Mesendoderm (in vitro differentiated cells): ENCODE data around the gene TSPAN11.
A peak's percentile ranks its signal among the peaks of the same experiment; 100 is the strongest.

Source experiments
- DNase-seq: peaks from one replicate; pipeline ENCODE4 v3.0.0; 2013
- H2AK5ac ChIP-seq: 2 replicates; pipeline ENCODE4 v1.6.1; 2013; ENCODE audit warnings: low read length, inconsistent platforms
- H2BK120ac ChIP-seq: 2 replicates; pipeline ENCODE4 v1.6.1; 2013; ENCODE audit warnings: low read depth, mild to moderate bottlenecking, low read length, moderate library complexity, mixed read lengths
- H2BK15ac ChIP-seq: replicated peaks from 2 replicates; pipeline ENCODE4 v1.6.1; 2013; ENCODE audit warnings: low read depth, mild to moderate bottlenecking, moderate library complexity
- H2BK5ac ChIP-seq: 2 replicates; pipeline ENCODE4 v1.6.1; 2013; ENCODE audit warnings: low read length, inconsistent platforms
- H3K18ac ChIP-seq: 2 replicates; pipeline ENCODE4 v1.6.1; 2013; ENCODE audit warnings: mild to moderate bottlenecking, low read length, mixed read lengths
- H3K23ac ChIP-seq: one replicate; pipeline ENCODE4 v1.6.1; 2013; ENCODE audit warnings: low read length
- H3K27ac ChIP-seq: 2 replicates; pipeline ENCODE4 v1.5.1; 2013; ENCODE audit warnings: low read depth, mild to moderate bottlenecking, inconsistent platforms, low read length, moderate library complexity
- H3K27me3 ChIP-seq: 2 replicates; pipeline ENCODE4 v1.6.1; 2013; ENCODE audit warnings: low read length, control low read depth, mild to moderate bottlenecking, inconsistent platforms; ENCODE audit not compliant: insufficient read depth, poor library complexity
- H3K36me3 ChIP-seq: 2 replicates; pipeline ENCODE4 v1.6.1; 2013; ENCODE audit warnings: low read length, inconsistent platforms; ENCODE audit not compliant: control insufficient read depth, insufficient read depth
- H3K4ac ChIP-seq: one replicate; pipeline ENCODE4 v1.6.1; 2013; ENCODE audit warnings: low read depth, mild to moderate bottlenecking, low read length, moderate library complexity
- H3K4me1 ChIP-seq: 2 replicates; pipeline ENCODE4 v1.6.1; 2013; ENCODE audit warnings: low read depth, low read length, inconsistent platforms; ENCODE audit not compliant: control insufficient read depth
- H3K4me2 ChIP-seq: 2 replicates; pipeline ENCODE4 v1.6.1; 2013; ENCODE audit warnings: low read length
- H3K4me3 ChIP-seq: 2 replicates; pipeline ENCODE4 v1.5.1; 2013; ENCODE audit warnings: mild to moderate bottlenecking, low read length
- H3K56ac ChIP-seq: one replicate; pipeline ENCODE4 v1.6.1; 2013; ENCODE audit warnings: low read length
- H3K79me1 ChIP-seq: 2 replicates; pipeline ENCODE4 v1.6.1; 2013; ENCODE audit warnings: low read length, inconsistent platforms
- H3K79me2 ChIP-seq: 2 replicates; pipeline ENCODE4 v1.6.1; 2013; ENCODE audit warnings: mild to moderate bottlenecking, low read length; ENCODE audit not compliant: control insufficient read depth, insufficient read depth
- H3K9ac ChIP-seq: 2 replicates; pipeline ENCODE4 v1.6.1; 2013; ENCODE audit warnings: low read length, inconsistent platforms
- H4K5ac ChIP-seq: one replicate; pipeline ENCODE4 v1.6.1; 2013; ENCODE audit warnings: low read length
- H4K8ac ChIP-seq: one replicate; pipeline ENCODE4 v1.6.1; 2013; ENCODE audit warnings: low read depth, mild to moderate bottlenecking, control low read depth, low read length, moderate library complexity
- WGBS: extraction: QIAGEN DNeasy Blood & Tissue Kit; methylation state at CpG from one replicate; pipeline ENCODE4 v1.1.7; 2013; ENCODE audit warnings: low lambda C conversion rate, missing lambda C conversion rate; ENCODE audit not compliant: insufficient coverage; ENCODE audit errors: extremely low coverage; 5-methylcytosine and 5-hydroxymethylcytosine counted together

Gene TSPAN11

DNA sequence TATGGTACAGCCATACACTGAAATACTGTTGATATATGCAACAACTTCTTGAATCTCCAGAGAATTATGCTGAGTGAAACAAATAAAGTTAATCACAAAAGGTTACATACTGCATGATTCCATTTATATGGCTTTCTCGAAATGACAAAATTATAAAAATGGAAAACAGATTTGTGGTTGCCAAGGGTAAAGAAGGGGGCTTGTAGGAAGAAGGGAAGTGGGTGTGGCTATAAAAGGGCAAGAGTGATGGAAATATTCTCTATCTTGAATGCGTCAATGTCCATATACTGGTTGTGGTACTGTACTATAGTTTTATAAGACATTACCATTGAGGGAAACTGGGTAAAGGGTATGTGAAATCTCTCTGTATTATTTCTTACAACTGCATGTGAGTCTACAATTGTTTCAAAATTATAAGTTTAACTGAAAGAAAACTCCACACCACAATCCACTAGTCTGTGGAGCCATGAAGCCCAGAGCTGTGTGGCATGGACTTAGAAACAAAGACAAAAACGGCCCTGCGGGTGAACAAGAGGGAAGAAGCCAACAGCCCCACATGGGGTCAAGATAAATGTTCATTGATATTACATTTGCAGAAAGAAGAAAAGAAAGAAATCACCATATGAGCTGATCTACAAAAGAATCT lies 18.3 kb upstream of the TSPAN11 start:
- Histone ChIP-seq H2BK120ac (no peak overlapping the region), H3K18ac (no peak overlapping the region), H3K4ac (no peak overlapping the region), H3K56ac (no peak overlapping the region), H4K5ac (no peak overlapping the region), H2AK5ac (no peak overlapping the region), H3K23ac (no peak overlapping the region), H3K27me3 (no peaks in the 10 kb centered on the region), H3K79me2 (no peaks in the 10 kb centered on the region), H3K4me1 (peaks cover 4% of the 10 kb centered on the region), H3K36me3 (no peaks in the 10 kb centered on the region), H3K4me2 (no peak overlapping the region), H3K27ac (no peak overlapping the region), H3K4me3 (no peak overlapping the region), H2BK15ac (no peak overlapping the region), H3K79me1 (no peaks in the 10 kb centered on the region), H4K8ac (no peak overlapping the region), H3K9ac (no peak overlapping the region), H2BK5ac (no peak overlapping the region)
- DNase-seq, result no peak
- no CpG with 5 or more reads among the region's 4 CpGs for WGBS

DNA sequence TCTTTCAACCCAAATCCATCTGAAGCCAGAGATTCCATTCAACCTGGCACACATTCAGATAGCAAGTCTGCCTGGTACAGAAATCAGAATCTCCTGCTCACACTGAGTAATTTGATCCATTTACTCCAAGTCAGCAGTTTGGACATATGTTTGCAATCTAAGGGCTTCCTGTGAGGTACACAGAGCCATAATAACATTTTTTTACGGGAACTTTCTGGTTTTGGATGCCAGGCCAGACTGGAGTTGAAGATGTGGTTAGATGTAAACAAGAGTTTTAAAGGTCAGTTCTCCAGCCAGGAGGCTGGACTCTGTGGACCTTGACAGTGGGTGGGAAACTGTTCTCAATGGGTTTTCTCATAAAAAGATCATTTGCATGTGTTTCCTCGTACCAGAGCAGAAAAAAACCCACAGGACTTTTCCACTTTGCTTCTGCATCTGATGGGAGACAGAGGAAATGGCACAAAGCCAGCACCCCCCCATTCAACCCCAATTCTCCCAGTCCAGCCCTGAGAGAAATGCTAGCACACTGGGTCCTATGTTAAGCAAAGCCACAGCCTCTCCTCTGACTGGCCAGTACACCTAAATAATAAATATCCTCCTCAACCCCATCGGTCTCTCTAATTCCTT lies 17.7 kb upstream of the TSPAN11 start:
- Histone ChIP-seq H3K79me2 (no peaks in the 10 kb centered on the region), H3K27me3 (no peaks in the 10 kb centered on the region), H4K5ac (no peak overlapping the region), H4K8ac (no peak overlapping the region), H3K4me1 (peaks cover 4% of the 10 kb centered on the region), H3K4ac (no peak overlapping the region), H2AK5ac (no peak overlapping the region), H2BK5ac (no peak overlapping the region), H3K4me3 (no peak overlapping the region), H3K4me2 (no peak overlapping the region), H3K27ac (no peak overlapping the region), H3K79me1 (no peaks in the 10 kb centered on the region), H3K36me3 (no peaks in the 10 kb centered on the region), H3K56ac (no peak overlapping the region), H3K9ac (no peak overlapping the region), H3K18ac (peak overlapping the region; percentile 45), H3K23ac (no peak overlapping the region), H2BK120ac (no peak overlapping the region), H2BK15ac (no peak overlapping the region)
- no peak for DNase-seq
- no CpG with 5 or more reads among the region's 3 CpGs for WGBS

DNA sequence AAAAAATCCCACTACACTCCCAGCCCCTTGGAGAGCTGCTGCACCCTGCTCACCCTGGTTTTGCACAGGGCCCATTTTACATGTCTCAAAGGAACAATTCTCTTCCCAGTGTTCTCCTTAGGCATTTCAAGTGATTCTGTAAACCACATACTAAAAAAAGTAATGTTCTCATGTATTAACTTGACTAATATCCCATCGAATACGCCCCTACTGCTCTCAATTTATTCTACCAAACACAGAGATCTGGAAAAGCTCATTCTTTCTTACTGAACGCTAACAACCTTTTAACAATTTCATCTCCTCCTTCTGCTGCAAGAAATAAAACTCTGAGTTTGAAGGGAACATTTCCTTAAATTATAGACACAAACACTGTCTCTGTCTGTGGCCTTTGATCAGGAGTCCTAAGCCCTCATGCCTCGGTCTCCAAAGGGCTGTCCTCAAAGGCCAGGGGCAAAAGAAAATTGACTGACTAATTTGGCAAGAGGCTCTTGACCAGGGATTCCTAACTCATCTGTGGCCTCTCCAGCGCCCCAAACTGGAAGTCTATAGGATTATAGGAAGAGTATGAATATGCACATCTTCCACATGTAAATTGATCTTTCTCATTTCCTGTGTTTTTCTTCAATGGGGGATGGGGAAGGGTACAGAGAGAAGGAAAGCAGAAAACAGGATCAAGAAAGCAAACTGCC lies 17.1 kb upstream of the TSPAN11 start:
- Histone ChIP-seq H3K79me2 (no peaks in the 10 kb centered on the region), H2BK5ac (no peak overlapping the region), H4K8ac (no peak overlapping the region), H4K5ac (no peak overlapping the region), H2BK15ac (no peak overlapping the region), H3K4me2 (no peak overlapping the region), H3K9ac (no peak overlapping the region), H2BK120ac (no peak overlapping the region), H3K36me3 (no peaks in the 10 kb centered on the region), H3K27ac (no peak overlapping the region), H3K4me3 (no peak overlapping the region), H3K56ac (no peak overlapping the region), H3K79me1 (no peaks in the 10 kb centered on the region), H3K23ac (no peak overlapping the region), H3K4me1 (peaks cover 4% of the 10 kb centered on the region), H3K27me3 (no peaks in the 10 kb centered on the region), H2AK5ac (no peak overlapping the region), H3K18ac (peak overlapping the region; percentile 45), H3K4ac (no peak overlapping the region)
- 100% methylated on average over 2 of the region's 5 CpGs for WGBS
- no peak for DNase-seq

DNA sequence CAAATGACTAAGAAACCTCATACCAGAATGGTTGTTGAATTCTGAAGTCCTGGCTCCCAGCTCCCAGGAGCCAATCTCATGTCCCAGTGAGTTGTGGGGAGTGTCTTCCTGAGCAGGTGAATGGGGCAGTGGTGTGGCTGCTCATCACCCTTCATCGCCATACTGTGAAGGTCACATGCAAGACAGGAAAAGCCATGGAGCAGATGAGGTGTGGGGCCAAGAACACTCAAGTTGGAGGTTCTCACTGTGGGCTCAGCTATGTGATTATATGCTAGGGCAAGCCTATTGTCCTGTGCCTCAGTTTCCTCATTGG lies 16.6 kb upstream of the TSPAN11 start:
- Histone ChIP-seq H3K79me2 (no peaks in the 10 kb centered on the region), H2BK5ac (no peak overlapping the region), H3K4me1 (peaks cover 4% of the 10 kb centered on the region), H3K23ac (no peak overlapping the region), H2BK15ac (no peak overlapping the region), H3K18ac (no peak overlapping the region), H2AK5ac (no peak overlapping the region), H3K4ac (no peak overlapping the region), H3K4me3 (no peak overlapping the region), H3K36me3 (no peaks in the 10 kb centered on the region), H3K4me2 (no peak overlapping the region), H3K79me1 (no peaks in the 10 kb centered on the region), H4K8ac (no peak overlapping the region), H3K27me3 (no peaks in the 10 kb centered on the region), H2BK120ac (no peak overlapping the region), H3K27ac (no peak overlapping the region), H4K5ac (no peak overlapping the region), H3K9ac (no peak overlapping the region), H3K56ac (no peak overlapping the region)
- DNase-seq, result no peak
- WGBS, result no CpG with 5 or more reads among the region's 1 CpG

DNA sequence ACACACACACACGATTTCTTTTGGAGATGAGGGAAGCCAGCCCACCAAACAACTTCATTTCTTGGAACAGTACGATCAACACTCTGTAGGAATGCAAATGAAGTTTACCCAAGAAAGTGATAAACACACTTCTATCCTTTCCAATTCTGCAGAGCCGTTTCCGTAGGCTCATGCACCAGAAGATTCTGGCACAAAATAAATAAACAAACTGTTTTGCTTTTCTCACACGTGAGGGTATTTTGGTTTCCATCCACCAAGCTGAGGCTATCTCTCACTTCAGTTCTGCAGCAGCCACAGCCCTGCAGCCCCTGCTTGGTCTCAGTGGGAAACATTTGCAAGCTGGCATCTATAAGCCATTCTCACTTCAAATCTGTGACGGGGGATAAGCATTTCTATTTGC lies 15.3 kb upstream of the TSPAN11 start:
- no peak overlapping the region for H3K4me3 ChIP-seq
- DNase-seq, result no peak
- no CpG with 5 or more reads among the region's 6 CpGs for WGBS
- H3K18ac ChIP-seq, result no peak overlapping the region
- no peak overlapping the region for H3K4me2 ChIP-seq
- H4K5ac ChIP-seq, result no peak overlapping the region
- no peaks in the 10 kb centered on the region for H3K36me3 ChIP-seq
- H3K4ac ChIP-seq, result no peak overlapping the region
- peaks cover 4% of the 10 kb centered on the region for H3K4me1 ChIP-seq
- H3K9ac ChIP-seq, result no peak overlapping the region
- H4K8ac ChIP-seq, result no peak overlapping the region
- no peaks in the 10 kb centered on the region for H3K79me1 ChIP-seq
- H2BK120ac ChIP-seq, result no peak overlapping the region
- H2AK5ac ChIP-seq, result no peak overlapping the region
- H2BK5ac ChIP-seq, result no peak overlapping the region
- no peaks in the 10 kb centered on the region for H3K79me2 ChIP-seq
- H3K27ac ChIP-seq, result no peak overlapping the region
- no peak overlapping the region for H3K23ac ChIP-seq
- H2BK15ac ChIP-seq, result no peak overlapping the region
- no peak overlapping the region for H3K56ac ChIP-seq
- H3K27me3 ChIP-seq, result no peaks in the 10 kb centered on the region
